Uterus (tissue), 4 donors: ENCODE measurements around the gene CLSTN2. TPM values are rescaled to one million over a fixed set of nuclear protein-coding genes. Genes with fewer than 3 reads are reported as not detected.

Experiments used
- DNase-seq, 2 donors: peaks; one replicate each; pipeline ENCODE4 v3.0.0-alpha.2; 2019 to 2020
- H3K27ac ChIP-seq, 2 donors: fragments of 200-600 bp; sonication (generic); 1 replicate in 1 of 2; 2 replicates in 1 of 2; pipeline ENCODE4 v1.5.1; 2016 to 2018
- H3K27me3 ChIP-seq, 2 donors: fragments of 200-600 bp; sonication (generic); one replicate each; pipeline ENCODE4 v1.5.1; 2018 to 2019; ENCODE audit warnings: control low read depth in 1 of 2
- H3K36me3 ChIP-seq, 2 donors: fragments of 200-600 bp; sonication (generic); one replicate each; pipeline ENCODE4 v1.5.1; 2019; ENCODE audit warnings: control low read depth in 1 of 2
- H3K4me1 ChIP-seq, 2 donors: fragments of 200-600 bp; sonication (generic); one replicate each; pipeline ENCODE4 v1.5.1; 2018 to 2019; ENCODE audit warnings: control low read depth in 1 of 2
- H3K4me3 ChIP-seq, 2 donors: fragments of 200-600 bp; sonication (generic); 1 replicate in 1 of 2; 2 replicates in 1 of 2; pipeline ENCODE4 v1.5.1; 2018 to 2019; ENCODE audit warnings: mild to moderate bottlenecking in 1 of 2
- H3K9me3 ChIP-seq, 2 donors: fragments of 200-600 bp; sonication (generic); one replicate each; pipeline ENCODE4 v1.5.1; 2019; ENCODE audit warnings: control low read depth in 1 of 2
- POLR2A ChIP-seq, 2 donors: fragments of 450-650 bp; IDR thresholded peaks; one replicate each; pipeline ENCODE4 v1.6.1; 2016; ENCODE audit warnings: antibody characterized with exemption in 2 of 2, mild to moderate bottlenecking in 1 of 2, moderate library complexity in 1 of 2
- intact Hi-C: fragments of 100-400 bp; cut with DNase I; formaldehyde crosslinking; loops from one replicate; pipeline ENCODE4 v1.15.1; 2023; ENCODE audit warnings: low total_unique reads
- total RNA-seq, 4 donors: library from RNA; depleted of rRNA in 3 of 4; stranded (reverse); fragments of >200 nt in 3 of 4; gene quantifications; one replicate each; pipeline versions ENCODE4 v1.1.0 to v1.2.4, GENCODE V29; 2014 to 2023
- TF ChIP-seq, protein P1 (sequence below), 4 experiments: fragments of 200-600 bp in 2 of 4; fragments of 450-650 bp in 2 of 4; sonication (generic) in 2 of 4; IDR thresholded peaks; one replicate each; pipeline ENCODE4 v1.5.1; 2016 to 2019; ENCODE audit warnings: antibody characterized with exemption in 4 of 4, mild to moderate bottlenecking in 2 of 4, moderate library complexity in 1 of 4
- donor health status: DM: yes; HTN: yes; CAD: no.

The CLSTN2 gene
- total RNA-seq, 4 donors from 2014 or later, result 4.7 to 32.2 (median 19.2) TPM

DNA sequence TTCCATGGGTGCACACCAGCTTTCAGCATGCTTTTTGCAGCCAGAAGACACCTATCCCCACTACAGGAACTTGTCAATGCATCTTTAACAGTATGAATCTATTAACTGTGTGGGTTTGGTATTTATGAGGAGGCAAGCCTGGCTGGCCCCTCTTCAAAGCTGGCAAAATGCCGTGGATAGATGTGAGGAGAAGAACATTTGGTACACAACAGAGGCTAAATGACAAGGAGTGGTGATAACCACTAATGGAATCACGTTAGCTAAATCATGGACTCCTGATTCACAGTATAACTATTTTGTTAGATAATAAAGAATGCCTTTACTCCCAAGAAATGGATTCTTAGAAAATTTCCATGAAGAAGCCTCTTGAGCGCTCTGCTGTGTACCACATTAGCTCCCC lies 187.2 kb downstream of the CLSTN2 start:
- H3K27ac ChIP-seq, result no peak overlapping the region
- TF ChIP-seq, protein P1, sequence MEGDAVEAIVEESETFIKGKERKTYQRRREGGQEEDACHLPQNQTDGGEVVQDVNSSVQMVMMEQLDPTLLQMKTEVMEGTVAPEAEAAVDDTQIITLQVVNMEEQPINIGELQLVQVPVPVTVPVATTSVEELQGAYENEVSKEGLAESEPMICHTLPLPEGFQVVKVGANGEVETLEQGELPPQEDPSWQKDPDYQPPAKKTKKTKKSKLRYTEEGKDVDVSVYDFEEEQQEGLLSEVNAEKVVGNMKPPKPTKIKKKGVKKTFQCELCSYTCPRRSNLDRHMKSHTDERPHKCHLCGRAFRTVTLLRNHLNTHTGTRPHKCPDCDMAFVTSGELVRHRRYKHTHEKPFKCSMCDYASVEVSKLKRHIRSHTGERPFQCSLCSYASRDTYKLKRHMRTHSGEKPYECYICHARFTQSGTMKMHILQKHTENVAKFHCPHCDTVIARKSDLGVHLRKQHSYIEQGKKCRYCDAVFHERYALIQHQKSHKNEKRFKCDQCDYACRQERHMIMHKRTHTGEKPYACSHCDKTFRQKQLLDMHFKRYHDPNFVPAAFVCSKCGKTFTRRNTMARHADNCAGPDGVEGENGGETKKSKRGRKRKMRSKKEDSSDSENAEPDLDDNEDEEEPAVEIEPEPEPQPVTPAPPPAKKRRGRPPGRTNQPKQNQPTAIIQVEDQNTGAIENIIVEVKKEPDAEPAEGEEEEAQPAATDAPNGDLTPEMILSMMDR (IDR thresholded peaks at IDR 0.05), result no peak
- no peak for TF ChIP-seq POLR2A (IDR thresholded peaks at IDR 0.05)
- DNase-seq, result no peak
- H3K36me3 ChIP-seq, result no peaks in the 10 kb centered on the region
- no peaks in the 10 kb centered on the region for H3K9me3 ChIP-seq
- no peaks in the 10 kb centered on the region for H3K4me1 ChIP-seq
- no peak overlapping the region for H3K4me3 ChIP-seq
- intact Hi-C loops, result no loop called here
- no peaks in the 10 kb centered on the region for H3K27me3 ChIP-seq

DNA sequence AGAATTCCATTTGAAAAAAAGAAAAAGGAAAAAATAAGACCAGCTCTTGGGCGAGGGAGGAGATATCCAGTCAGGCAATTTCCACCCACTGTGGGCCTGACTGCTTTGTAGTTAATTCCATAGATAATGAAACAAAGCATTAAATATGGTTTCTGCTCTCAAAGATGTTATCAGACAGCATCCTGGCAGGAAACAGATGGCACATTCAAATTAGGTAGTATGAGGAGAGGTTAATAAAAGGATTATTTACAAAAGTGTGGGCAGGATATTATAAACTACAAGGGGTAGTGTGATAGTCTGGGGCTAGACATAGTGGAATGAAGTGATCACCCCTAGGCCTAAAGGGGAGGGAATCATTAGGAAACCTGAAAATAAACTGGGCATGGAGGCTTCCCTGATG lies 193.2 kb downstream of the CLSTN2 start:
- TF ChIP-seq, protein P1 (IDR thresholded peaks at IDR 0.05), result no peak
- TF ChIP-seq POLR2A (IDR thresholded peaks at IDR 0.05), result no peak
- H3K27me3 ChIP-seq, result no peaks in the 10 kb centered on the region
- H3K4me1 ChIP-seq, result no peaks in the 10 kb centered on the region
- H3K36me3 ChIP-seq, result no peaks in the 10 kb centered on the region
- H3K27ac ChIP-seq, result no peak overlapping the region
- peak in 1 of 2 donors; percentile 13 for DNase-seq
- no peaks in the 10 kb centered on the region for H3K9me3 ChIP-seq
- intact Hi-C loops, result no loop called here
- no peak overlapping the region for H3K4me3 ChIP-seq

DNA sequence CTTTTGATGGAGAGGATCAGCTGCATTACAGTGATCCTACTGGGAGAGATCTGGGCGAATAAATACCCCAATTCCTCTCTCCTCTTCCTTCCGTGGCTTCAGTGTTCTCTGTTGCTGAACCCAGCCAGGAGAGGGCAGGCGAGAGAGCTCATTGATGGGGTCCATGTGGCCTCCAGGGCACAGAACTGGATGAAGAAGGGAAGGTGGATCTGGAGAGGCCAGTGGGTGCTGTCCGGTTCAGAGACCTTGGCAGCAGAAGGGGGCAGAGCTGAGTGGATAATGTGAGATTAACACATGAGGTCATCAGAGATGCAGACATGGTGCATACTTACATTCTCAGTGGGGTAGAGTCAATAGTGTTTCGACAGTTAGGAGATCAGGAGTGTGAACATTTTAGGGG lies 193.6 kb downstream of the CLSTN2 start:
- TF ChIP-seq POLR2A (IDR thresholded peaks at IDR 0.05), result no peak
- TF ChIP-seq, protein P1 (IDR thresholded peaks at IDR 0.05), result no peak
- no peak for DNase-seq
- intact Hi-C loops, result no loop called here
- H3K36me3 ChIP-seq, result no peaks in the 10 kb centered on the region
- no peaks in the 10 kb centered on the region for H3K9me3 ChIP-seq
- no peaks in the 10 kb centered on the region for H3K4me1 ChIP-seq
- H3K27me3 ChIP-seq, result no peaks in the 10 kb centered on the region
- H3K4me3 ChIP-seq, result no peak overlapping the region
- H3K27ac ChIP-seq, result no peak overlapping the region

DNA sequence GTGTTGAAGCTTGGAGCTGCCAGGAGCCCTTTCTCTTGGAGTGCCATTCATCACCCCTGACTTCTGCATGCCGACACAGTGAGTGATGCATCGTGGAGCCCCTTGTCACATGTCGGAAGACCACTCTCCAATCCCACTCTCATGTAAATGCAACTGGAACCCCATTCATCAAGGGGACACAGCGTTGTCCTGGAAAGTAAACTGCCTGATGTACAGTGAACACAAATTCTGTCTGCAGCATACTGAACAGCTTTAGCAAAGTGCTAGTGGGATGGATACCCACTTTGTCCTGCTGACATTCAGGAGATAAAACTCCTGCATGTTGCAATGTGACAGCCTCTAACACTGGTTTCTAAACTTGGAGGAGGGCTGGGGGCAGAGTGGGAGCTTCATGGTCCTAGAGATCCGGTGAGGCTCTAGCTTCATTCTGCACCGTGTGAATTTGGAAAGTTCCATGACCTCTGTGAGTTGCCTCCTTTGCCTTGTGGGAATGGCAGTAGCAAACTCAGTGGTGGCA lies 194.8 kb downstream of the CLSTN2 start:
- Histone ChIP-seq H3K9me3 (no peaks in the 10 kb centered on the region), H3K4me3 (no peak overlapping the region), H3K27ac (no peak overlapping the region), H3K4me1 (no peaks in the 10 kb centered on the region), H3K27me3 (no peaks in the 10 kb centered on the region), H3K36me3 (no peaks in the 10 kb centered on the region)
- DNase-seq, result no peak
- intact Hi-C loops, result no loop called here
- no peak for TF ChIP-seq POLR2A (IDR thresholded peaks at IDR 0.05)
- TF ChIP-seq, protein P1 (IDR thresholded peaks at IDR 0.05), result no peak

DNA sequence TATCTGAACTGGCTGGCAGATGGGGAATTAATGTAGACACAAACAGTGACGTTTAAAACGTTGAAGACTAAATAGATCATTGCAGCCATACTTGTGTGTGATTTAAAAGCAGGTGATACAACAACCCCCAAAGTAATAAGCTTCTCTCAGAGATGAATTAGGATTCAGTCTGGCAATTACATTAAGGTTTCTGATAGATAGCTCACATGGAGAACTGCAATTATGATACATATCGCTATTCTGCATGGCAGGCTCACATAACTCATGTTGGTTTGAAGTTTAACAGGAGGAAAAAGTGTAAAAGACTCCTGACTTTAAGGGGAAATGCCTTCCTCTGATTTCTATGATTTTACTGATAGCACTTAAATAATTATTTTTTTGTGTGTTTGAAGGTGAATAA lies 196.9 kb downstream of the CLSTN2 start:
- no peak overlapping the region for H3K27ac ChIP-seq
- TF ChIP-seq POLR2A (IDR thresholded peaks at IDR 0.05), result no peak
- TF ChIP-seq, protein P1 (IDR thresholded peaks at IDR 0.05), result no peak
- intact Hi-C loops, result no loop called here
- DNase-seq, result no peak
- no peaks in the 10 kb centered on the region for H3K9me3 ChIP-seq
- H3K4me1 ChIP-seq, result no peaks in the 10 kb centered on the region
- no peak overlapping the region for H3K4me3 ChIP-seq
- H3K36me3 ChIP-seq, result no peaks in the 10 kb centered on the region
- H3K27me3 ChIP-seq, result no peaks in the 10 kb centered on the region
